GM12878 (cell line): ENCODE results near the gene COQ5. TPM values are rescaled to one million over a fixed set of nuclear protein-coding genes. Genes with fewer than 3 reads are reported as not detected.

Experiments used
- BMI1 ChIP-seq: fragments of 450-650 bp; IDR thresholded peaks from 2 replicates; pipeline ENCODE4 v1.6.1; 2016; ENCODE audit warnings: mild to moderate bottlenecking, moderate library complexity, borderline replicate concordance
- CBX5 ChIP-seq: sonication (generic); IDR thresholded peaks from 2 replicates; pipeline ENCODE4 v1.6.1; 2016; ENCODE audit warnings: low read depth, moderate library complexity, mild to moderate bottlenecking, inconsistent platforms
- CTCF ChIP-seq, 3 experiments: IDR thresholded peaks in 2 of 3; conservative IDR thresholded peaks in 1 of 3; 2 replicates each; pipeline ENCODE4 v1.5.1; 2011; ENCODE audit warnings: low read depth in 3 of 3, low read length in 3 of 3, mild to moderate bottlenecking in 3 of 3, control low read depth in 2 of 3, moderate library complexity in 2 of 3, inconsistent platforms in 1 of 3, mixed read lengths in 1 of 3; ENCODE audit not compliant: control insufficient read depth in 2 of 3, insufficient read depth in 1 of 3; ENCODE audit errors: extremely low read depth in 1 of 3
- E4F1 ChIP-seq: fragments of 450-650 bp; IDR thresholded peaks from 2 replicates; pipeline ENCODE4 v1.6.1; 2018; ENCODE audit warnings: borderline replicate concordance, mild to moderate bottlenecking; ENCODE audit not compliant: partially characterized antibody
- EED ChIP-seq: sonication (generic); IDR thresholded peaks from 2 replicates; pipeline ENCODE4 v1.6.1; 2016; ENCODE audit warnings: antibody characterized with exemption, low read depth
- FOS ChIP-seq: IDR thresholded peaks from 3 replicates; pipeline ENCODE4 v1.6.1; 2011; ENCODE audit warnings: borderline replicate concordance; ENCODE audit not compliant: insufficient read length; ENCODE audit errors: extremely low read depth
- IKZF1 ChIP-seq: fragments of 450-650 bp; conservative IDR thresholded peaks from 2 replicates; pipeline ENCODE4 v1.6.1; 2017; ENCODE audit warnings: antibody characterized with exemption, mild to moderate bottlenecking
- NRF1 ChIP-seq: conservative IDR thresholded peaks from 2 replicates; pipeline ENCODE4 v1.6.1; 2011; ENCODE audit warnings: mild to moderate bottlenecking, low read depth, low read length, improper control_type of control experiment
- RFX5 ChIP-seq: IDR thresholded peaks from 2 replicates; pipeline ENCODE4 v1.6.1; 2011; ENCODE audit warnings: low read depth, low read length, improper control_type of control experiment
- SIX5 ChIP-seq: IDR thresholded peaks from 2 replicates; pipeline ENCODE4 v1.6.1; 2011; ENCODE audit warnings: mild to moderate bottlenecking, low read depth, low read length, moderate library complexity; ENCODE audit not compliant: severe bottlenecking
- TARDBP ChIP-seq: IDR thresholded peaks from 2 replicates; pipeline ENCODE4 v1.6.1; 2016; ENCODE audit warnings: borderline replicate concordance
- YY1 ChIP-seq: IDR thresholded peaks from 2 replicates; pipeline ENCODE4 v1.6.1; 2011; ENCODE audit warnings: low read depth, mild to moderate bottlenecking, low read length
- ZBTB33 ChIP-seq: fragments of 450-650 bp; IDR thresholded peaks from 2 replicates; pipeline ENCODE4 v1.6.1; 2017; ENCODE audit warnings: mild to moderate bottlenecking
- ZNF592 ChIP-seq: fragments of 450-650 bp; IDR thresholded peaks from 2 replicates; pipeline ENCODE4 v1.6.1; 2017; ENCODE audit warnings: mild to moderate bottlenecking, moderate library complexity
- ZZZ3 ChIP-seq: IDR thresholded peaks from 2 replicates; pipeline ENCODE4 v1.6.1; 2011; ENCODE audit warnings: low read depth; ENCODE audit not compliant: control insufficient read depth, insufficient read length
- polyA plus RNA-seq, 11 experiments: library from polyadenylated mRNA; depleted of rRNA in 4 of 11; unstranded in 6 of 11; stranded (reverse) in 5 of 11; fragments of >200 nt; fragmentation: Nextera tagmentation in 4 of 11; fragmentation: Illumina TruSeq in 1 of 11; extraction: Ambion mirVana in 4 of 11; extraction: Trizol in 1 of 11; gene quantifications; 1 replicate in 1 of 11; 2 replicates in 10 of 11; pipeline versions ENCODE4 v1.2.1 to v1.2.3, GENCODE V29; 2011 to 2016; ENCODE audit warnings: inconsistent platforms in 2 of 11, missing spikeins in 2 of 11, low read depth in 1 of 11
- total RNA-seq, 4 experiments: library from RNA; depleted of rRNA in 3 of 4; stranded (reverse); fragments of >200 nt in 3 of 4; fragmentation: Illumina TruSeq in 1 of 4; extraction: Trizol in 1 of 4; gene quantifications; 2 replicates each; pipeline versions ENCODE4 v1.2.1 to v1.2.3, GENCODE V29; 2013 to 2021

COQ5 gene
- total and polyA plus RNA-seq, 10 of the 15 experiments (the other 5 are each of a cell fraction or from before 2014, with no cell fraction given), result 24.8 to 69.3 (median 37.8) TPM

- TF ChIP-seq CTCF (IDR thresholded peaks at IDR 0.05 in 2 of 3, conservative IDR thresholded peaks at IDR 0.05 in 1 of 3; ENCODE audit: control insufficient read depth in 2 of 3, extremely low read depth in 1 of 3, insufficient read depth in 1 of 3, low read depth in 3 of 3, low read length in 3 of 3) (peak; percentile 92 to 99 (median 96)), NRF1 (peak; percentile 76), ZZZ3 (no peak), IKZF1 (peak; percentile 75), FOS (no peak), EED (no peak), ZNF592 (0 out of 2 replicates have a peak, but pooled peaks have one; percentile 10), E4F1 (no peak), SIX5 (no peak), ZBTB33 (peak; percentile 8; the same call in 1 of the 2 replicates), TARDBP (0 out of 2 replicates have a peak, but pooled peaks have one; percentile 45), RFX5 (no peak), BMI1 (no peak), YY1 (peak; percentile 60), CBX5 (no peak; the same call in 1 of the 2 replicates)
Measured at GRCh38 chr12:120469450-120470149, 59.4 kb downstream of the COQ5 start, which contains the start of gene SRSF9 (continued).
